BLaER1 (cell line): ENCODE results near the gene PSD4.

Source experiments
- H3K27ac ChIP-seq: shearing (Covaris generic); formaldehyde crosslinking; 2 replicates; pipeline ENCODE4 v1.8.1; 2022
- H3K27me3 ChIP-seq: shearing (Covaris generic); formaldehyde crosslinking; 2 replicates; pipeline ENCODE4 v1.8.1; 2022
- H3K36me3 ChIP-seq: shearing (Covaris generic); formaldehyde crosslinking; 2 replicates; pipeline ENCODE4 v1.8.1; 2022
- H3K4me1 ChIP-seq: shearing (Covaris generic); formaldehyde crosslinking; 2 replicates; pipeline ENCODE4 v1.8.1; 2022
- H3K4me2 ChIP-seq: shearing (Covaris generic); formaldehyde crosslinking; 2 replicates; pipeline ENCODE4 v1.8.1; 2022
- H3K4me3 ChIP-seq: shearing (Covaris generic); formaldehyde crosslinking; 2 replicates; pipeline ENCODE4 v1.8.1; 2022
- H3K9ac ChIP-seq: shearing (Covaris generic); formaldehyde crosslinking; 2 replicates; pipeline ENCODE4 v1.8.1; 2022
- H3K9me3 ChIP-seq: shearing (Covaris generic); formaldehyde crosslinking; 2 replicates; pipeline ENCODE4 v1.8.1; 2022
- H4K20me1 ChIP-seq: shearing (Covaris generic); formaldehyde crosslinking; 2 replicates; pipeline ENCODE4 v1.8.1; 2022
- Cebpa-rat ChIP-seq: shearing (Covaris generic); IDR thresholded peaks from 2 replicates; pipeline ENCODE4 v1.8.1; 2022

PSD4 gene

DNA sequence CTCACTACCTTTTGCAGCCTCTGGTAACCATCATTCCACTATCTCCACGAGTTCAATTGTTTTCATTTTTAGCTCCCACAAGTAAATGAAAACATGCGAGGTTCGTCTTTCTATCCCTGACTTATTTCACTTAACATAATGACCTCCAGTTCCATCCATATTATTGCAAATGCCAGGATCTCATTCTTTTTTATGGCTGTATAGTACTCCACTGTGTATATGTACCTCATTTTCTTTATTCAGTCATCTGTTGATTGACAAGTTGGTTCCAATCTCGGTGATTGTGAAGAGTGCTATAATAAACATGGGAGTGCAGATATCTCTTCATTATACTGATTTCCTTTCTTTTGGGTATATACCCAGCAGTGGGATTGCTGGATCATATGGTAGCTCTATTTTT, 29.5 kb upstream of the PSD4 start:
- Histone ChIP-seq H3K9ac (no peak overlapping the region), H3K27ac (no peak overlapping the region), H3K36me3 (no peaks in the 10 kb centered on the region), H3K4me2 (no peak overlapping the region), H3K4me3 (no peak overlapping the region), H3K27me3 (no peaks in the 10 kb centered on the region), H3K4me1 (peaks cover 5% of the 10 kb centered on the region), H4K20me1 (no peaks in the 10 kb centered on the region), H3K9me3 (no peaks in the 10 kb centered on the region)
- no peak for TF ChIP-seq Cebpa-rat

DNA sequence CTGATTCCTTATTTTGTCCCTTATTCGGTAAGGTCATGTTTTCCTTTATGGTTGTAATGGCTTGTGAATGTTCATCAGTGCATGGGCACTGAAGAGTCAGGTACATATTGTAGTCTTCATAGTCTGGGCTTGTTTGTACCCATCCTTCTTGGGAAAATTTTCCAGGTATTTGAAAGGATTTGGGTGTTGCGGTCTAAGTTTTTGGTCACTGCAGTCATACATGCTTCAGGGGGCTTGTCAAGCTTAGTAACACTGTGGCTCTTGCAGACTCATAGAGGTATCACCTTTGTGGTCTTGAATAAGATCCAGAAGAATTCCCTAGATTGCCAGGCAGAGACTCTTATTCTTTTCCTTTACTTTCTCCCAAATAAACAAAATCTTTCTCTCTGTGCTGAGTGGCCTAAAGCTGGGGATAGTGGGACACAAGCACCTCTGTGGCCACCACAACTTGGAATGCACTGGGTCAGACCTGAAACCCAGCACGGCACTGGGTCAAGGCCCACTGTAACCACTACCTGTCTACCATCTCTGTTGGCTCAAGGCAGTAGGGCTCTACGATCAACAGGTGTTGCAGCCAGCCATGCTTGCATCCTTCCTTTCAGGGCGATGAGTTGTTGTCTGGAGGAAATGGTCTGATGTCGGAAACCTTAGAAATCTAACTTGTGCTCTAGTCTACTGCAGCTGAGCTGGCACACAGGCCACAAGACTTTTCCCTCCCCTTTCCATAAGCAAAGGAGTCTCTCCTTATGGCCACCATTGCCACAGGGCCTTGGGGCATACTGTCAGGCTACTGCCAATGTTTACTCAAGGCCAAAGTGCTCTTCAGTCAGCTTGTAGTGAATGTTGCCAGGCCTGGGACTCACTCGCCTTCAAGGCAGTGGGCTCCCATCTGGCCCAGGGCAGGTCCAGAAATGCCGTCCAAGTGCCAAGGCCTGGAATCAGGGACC, 24.9 kb upstream of the PSD4 start:
- Histone ChIP-seq H3K9me3 (no peaks in the 10 kb centered on the region), H3K4me3 (no peak overlapping the region), H3K27ac (no peak overlapping the region), H3K4me1 (peaks cover 13% of the 10 kb centered on the region), H3K27me3 (no peaks in the 10 kb centered on the region), H3K9ac (no peak overlapping the region), H3K36me3 (no peaks in the 10 kb centered on the region), H4K20me1 (no peaks in the 10 kb centered on the region), H3K4me2 (peak overlapping the region; percentile 39)
- TF ChIP-seq Cebpa-rat, result no peak

- Histone ChIP-seq H3K27me3 (no peaks in the 10 kb centered on the region), H3K9me3 (no peaks in the 10 kb centered on the region), H3K27ac (no peak overlapping the region), H3K9ac (no peak overlapping the region), H3K4me3 (no peak overlapping the region), H3K36me3 (no peaks in the 10 kb centered on the region), H4K20me1 (no peaks in the 10 kb centered on the region), H3K4me2 (peak overlapping the region; percentile 39), H3K4me1 (peaks cover 13% of the 10 kb centered on the region)
- TF ChIP-seq Cebpa-rat, result no peak
These were observed 24.1 kb upstream of the PSD4 start for GRCh38 chr2:113149553-113150257.

DNA sequence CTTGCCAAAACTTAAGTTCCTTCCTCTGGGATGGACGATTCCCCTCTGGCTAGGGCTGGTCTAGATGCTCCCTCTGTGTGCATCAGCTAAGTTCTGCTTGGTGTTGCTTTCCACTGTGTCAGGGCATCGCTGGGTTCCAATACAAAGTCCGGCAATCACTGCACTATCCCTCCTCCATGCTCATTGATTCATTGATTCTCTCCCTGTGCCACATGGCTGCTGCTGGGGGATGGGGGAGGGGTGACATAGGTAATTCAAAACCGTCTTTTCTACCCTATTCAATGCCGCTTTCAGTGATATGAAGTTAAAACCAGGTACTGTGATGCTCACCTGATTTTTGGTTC, 23.5 kb upstream of the PSD4 start:
- no peak overlapping the region for H3K4me2 ChIP-seq
- H3K9ac ChIP-seq, result no peak overlapping the region
- no peak for TF ChIP-seq Cebpa-rat
- no peaks in the 10 kb centered on the region for H3K9me3 ChIP-seq
- H3K4me3 ChIP-seq, result no peak overlapping the region
- peaks cover 13% of the 10 kb centered on the region for H3K4me1 ChIP-seq
- no peaks in the 10 kb centered on the region for H3K36me3 ChIP-seq
- no peaks in the 10 kb centered on the region for H3K27me3 ChIP-seq
- no peak overlapping the region for H3K27ac ChIP-seq
- H4K20me1 ChIP-seq, result no peaks in the 10 kb centered on the region

- no peaks in the 10 kb centered on the region for H3K9me3 ChIP-seq
- H4K20me1 ChIP-seq, result no peaks in the 10 kb centered on the region
- no peak overlapping the region for H3K4me2 ChIP-seq
- no peak overlapping the region for H3K9ac ChIP-seq
- no peak for TF ChIP-seq Cebpa-rat
- H3K27me3 ChIP-seq, result peaks cover 34% of the 10 kb centered on the region
- no peaks in the 10 kb centered on the region for H3K36me3 ChIP-seq
- H3K4me3 ChIP-seq, result no peak overlapping the region
- H3K27ac ChIP-seq, result no peak overlapping the region
- peaks cover 15% of the 10 kb centered on the region for H3K4me1 ChIP-seq
These were observed 18.4 kb upstream of the PSD4 start for GRCh38 chr2:113155331-113155730.

DNA sequence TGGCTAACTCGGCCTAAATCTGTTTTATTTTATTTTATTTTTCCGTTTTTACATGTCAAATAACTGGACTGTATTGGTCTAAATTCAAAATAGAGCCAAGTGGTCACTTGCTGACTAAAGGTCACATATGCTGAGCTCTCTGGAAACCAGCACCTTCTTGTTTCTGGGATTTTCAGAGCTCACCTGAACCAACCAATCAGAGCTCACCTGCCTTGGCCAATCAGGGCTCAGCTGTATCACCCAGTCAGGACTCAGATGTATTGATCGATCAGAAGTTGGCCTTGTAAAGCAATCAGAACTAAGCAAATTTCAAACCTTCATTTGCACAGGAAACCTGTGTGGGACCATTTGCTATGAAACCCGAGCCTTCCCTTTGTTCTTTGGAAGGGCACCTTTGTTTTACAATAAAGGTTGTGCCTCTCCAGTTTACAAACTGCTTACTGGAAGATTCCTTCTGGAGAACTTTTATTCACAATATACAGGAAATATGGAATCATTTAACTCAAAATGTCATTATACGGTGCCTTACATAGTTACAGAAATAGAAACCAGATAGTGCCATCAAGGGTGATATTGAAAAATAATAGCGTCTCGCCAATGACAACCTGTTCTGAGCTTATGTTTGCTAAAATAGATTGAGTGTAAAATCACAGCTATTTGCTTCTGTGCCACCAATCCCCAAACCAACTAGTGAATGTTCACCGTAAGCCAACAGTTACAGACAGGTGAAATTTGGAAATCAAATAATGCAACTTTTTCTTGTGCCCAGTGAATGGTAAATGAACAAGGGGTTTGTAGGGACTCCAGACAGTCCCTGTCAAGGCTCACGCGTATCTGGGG, 17.3 kb upstream of the PSD4 start:
- Histone ChIP-seq H3K9ac (no peak overlapping the region), H4K20me1 (no peaks in the 10 kb centered on the region), H3K4me3 (peak overlapping the region; percentile 70), H3K27me3 (peaks cover 34% of the 10 kb centered on the region), H3K4me1 (peaks cover 15% of the 10 kb centered on the region), H3K9me3 (no peaks in the 10 kb centered on the region), H3K4me2 (peak overlapping the region; percentile 95), H3K36me3 (no peaks in the 10 kb centered on the region), H3K27ac (no peak overlapping the region)
- no peak for TF ChIP-seq Cebpa-rat

- TF ChIP-seq Cebpa-rat, result no peak
- H3K36me3 ChIP-seq, result no peaks in the 10 kb centered on the region
- H3K27me3 ChIP-seq, result peaks cover 34% of the 10 kb centered on the region
- H3K27ac ChIP-seq, result peak overlapping the region; percentile 56
- H3K9ac ChIP-seq, result peak overlapping the region; percentile 73
- H3K4me1 ChIP-seq, result peaks cover 15% of the 10 kb centered on the region
- no peaks in the 10 kb centered on the region for H4K20me1 ChIP-seq
- no peaks in the 10 kb centered on the region for H3K9me3 ChIP-seq
- H3K4me3 ChIP-seq, result peak overlapping the region; percentile 70
- peak overlapping the region; percentile 95 for H3K4me2 ChIP-seq
These were observed 16.5 kb upstream of the PSD4 start for GRCh38 chr2:113157118-113157896.

GRCh38 chr2:113157897-113158753, 15.6 kb upstream of the PSD4 start:
- Histone ChIP-seq H3K27ac (no peak overlapping the region), H3K9ac (peak overlapping the region; percentile 73)

More at GRCh38 chr2:113157897-113158753, 15.6 kb upstream of the PSD4 start:
- Histone ChIP-seq H3K4me1 (peaks cover 15% of the 10 kb centered on the region), H3K4me2 (peak overlapping the region; percentile 95), H3K4me3 (peak overlapping the region; percentile 70), H3K9me3 (no peaks in the 10 kb centered on the region), H3K27me3 (peaks cover 34% of the 10 kb centered on the region), H3K36me3 (no peaks in the 10 kb centered on the region), H4K20me1 (no peaks in the 10 kb centered on the region)
- TF ChIP-seq Cebpa-rat, result no peak
